GM21619 (cell line): ENCODE measurements around the gene TNFRSF8.
"Not testable (repeated sequence)": the region's sequence is repeated elsewhere in the genome, so short reads cannot be mapped to it uniquely, and the experiment has no call there.

Experiments used
- ATAC-seq: cut with Tn5 transposase; IDR thresholded peaks from one replicate; pipeline ENCODE4 v1.9.1; 2021; ENCODE audit not compliant: unreplicated experiment

TNFRSF8 gene

DNA sequence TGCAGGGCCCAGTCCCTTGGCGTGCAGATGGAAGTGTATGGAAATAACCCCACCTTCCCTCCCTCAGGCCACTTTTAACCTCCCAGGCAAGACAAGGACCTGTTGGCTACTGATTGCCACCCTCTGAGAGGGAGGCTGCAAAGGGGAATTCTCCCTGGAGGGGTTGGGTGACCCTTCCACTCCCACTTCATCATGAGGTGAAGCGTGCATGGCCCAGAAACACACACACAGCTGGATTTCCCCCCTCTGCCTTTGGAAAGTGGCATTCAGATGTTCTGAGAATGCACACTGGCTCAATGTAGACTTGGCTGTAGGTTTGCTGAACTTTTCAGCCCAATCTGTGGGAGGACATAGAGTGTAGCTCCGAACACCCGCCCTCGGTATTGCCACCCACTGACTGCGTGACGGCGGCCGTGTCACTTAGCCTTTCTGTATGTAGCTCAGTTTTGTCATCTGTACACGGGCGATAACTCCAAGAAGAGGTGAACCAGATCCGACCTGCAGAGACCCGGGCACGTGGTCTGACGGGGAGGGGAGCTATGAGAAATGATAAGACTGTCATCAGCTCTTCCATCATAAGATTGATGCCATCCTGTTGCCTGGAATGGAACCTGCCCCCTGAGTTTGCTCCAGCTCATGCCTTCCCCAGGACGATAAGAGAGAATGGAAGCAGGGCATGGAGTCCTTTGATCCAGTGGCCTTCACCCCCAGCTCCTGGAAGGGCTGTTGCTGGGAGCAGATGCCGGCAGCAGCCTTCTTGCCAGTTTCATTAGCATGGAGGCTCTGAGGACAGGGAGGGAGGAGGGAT lies 24.5 kb upstream of the TNFRSF8 start:
- ATAC-seq: no peak

- ATAC-seq: no peak
Measured at GRCh38 chr1:12039164-12039525, 24.0 kb upstream of the TNFRSF8 start.

GRCh38 chr1:12039824-12040456 lies 23.2 kb upstream of the TNFRSF8 start:
- peak; percentile 36 for ATAC-seq

GRCh38 chr1:12040457-12041051 lies 22.5 kb upstream of the TNFRSF8 start:
- ATAC-seq: peak; percentile 72

DNA sequence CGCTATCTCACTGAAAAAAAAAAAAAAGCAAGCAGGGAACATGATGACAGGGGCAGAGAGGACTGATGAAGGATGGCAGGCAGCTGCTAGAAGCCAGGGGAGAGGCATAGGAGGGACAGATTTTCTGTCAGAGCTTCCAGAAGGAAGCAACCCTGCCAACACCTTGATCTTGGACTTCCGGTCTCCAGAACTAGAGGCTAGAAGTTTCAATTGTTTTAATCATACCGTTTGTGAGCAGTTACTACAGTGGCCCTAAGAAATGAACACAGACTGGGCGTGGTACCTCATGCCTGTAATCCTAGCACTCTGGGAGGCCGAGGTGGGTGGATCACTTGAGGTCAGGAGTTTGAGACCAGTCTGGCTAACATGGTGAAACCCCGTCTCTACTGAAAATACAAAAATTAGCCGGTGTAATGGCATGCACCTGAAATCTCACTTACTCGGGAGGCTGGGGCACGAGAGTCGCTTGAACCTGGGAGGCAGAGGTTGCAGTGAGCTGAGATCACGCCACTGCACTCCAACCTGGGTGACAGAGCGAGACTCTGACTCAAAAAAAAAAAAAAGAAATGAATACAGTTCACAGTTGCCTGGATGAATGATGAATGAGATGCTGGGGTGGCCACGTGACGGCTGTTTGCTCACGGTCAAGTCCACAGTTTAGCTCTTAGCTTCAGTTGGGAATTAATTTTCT lies 18.8 kb upstream of the TNFRSF8 start:
- not testable (repeated sequence) for ATAC-seq

DNA sequence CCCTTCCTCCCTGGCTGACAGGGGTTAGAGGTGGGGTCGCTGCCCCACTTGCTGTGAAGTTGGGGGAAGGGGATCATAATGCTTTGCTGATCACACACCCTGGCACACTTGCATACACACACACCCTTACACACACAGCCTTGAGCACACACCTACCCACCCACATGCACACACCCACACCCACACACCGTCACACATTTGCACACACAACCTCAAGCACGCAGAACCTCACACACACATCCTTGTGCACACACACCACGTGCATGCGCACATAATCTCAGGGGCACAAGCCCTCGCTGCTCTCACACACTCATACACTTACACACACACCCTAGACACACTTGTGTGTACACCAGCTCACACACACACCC lies 16.4 kb upstream of the TNFRSF8 start:
- no peak for ATAC-seq

DNA sequence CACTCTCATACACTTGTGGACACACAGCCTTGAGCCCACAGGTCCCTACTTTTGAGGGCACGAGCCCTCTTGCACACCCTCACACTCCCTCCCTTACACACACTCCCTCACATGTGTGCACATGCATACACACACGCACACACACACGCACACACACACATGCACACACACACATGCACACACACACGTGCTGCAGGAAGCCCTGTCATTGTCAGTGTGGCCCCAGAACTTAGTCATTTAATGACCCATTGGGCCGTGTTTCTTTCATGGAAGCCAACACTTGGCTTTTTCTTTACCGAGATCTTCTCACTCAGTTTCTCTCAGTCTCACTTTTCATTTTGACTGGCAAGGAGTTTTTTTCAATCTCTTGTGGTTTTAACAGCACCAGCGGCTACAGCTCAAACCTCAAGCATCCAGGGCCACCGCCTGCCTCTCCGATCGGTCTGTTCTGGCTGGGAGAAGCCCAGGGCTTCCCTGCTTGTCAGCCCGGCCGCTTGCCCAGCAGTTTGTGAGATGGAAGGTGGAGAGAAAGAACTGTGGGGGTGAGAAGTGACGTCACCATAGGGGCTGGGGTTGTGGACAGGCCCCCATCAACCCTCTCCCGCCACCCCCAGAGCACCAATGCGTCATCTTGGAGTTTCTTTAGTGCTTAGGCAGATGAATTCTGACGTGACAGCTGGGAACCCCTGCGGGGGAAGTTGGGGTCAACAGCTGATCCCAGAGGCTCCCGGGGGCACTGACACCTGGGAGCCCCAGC lies 15.8 kb upstream of the TNFRSF8 start:
- peak; percentile 34 for ATAC-seq

- no peak for ATAC-seq
Measured at GRCh38 chr1:12048372-12048771, 14.7 kb upstream of the TNFRSF8 start.

DNA sequence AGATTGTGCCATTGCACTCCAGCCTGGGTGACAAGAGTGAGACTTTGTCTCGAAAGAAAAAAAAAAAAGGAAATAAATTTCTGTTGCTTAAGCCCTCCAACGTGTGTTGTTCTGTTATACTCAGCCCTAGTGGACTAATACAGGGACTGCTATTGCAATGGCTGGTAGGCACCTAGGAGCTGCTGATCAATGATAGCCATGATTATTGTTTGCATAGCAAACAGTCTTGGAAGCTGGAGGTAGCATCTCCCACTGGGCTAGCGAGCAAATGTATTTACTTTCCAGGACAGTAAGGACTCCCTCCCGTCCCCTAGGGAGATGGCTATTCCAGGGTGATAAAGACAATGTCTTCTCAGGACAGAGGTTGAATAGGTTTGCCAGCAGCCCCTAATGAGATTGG lies 13.5 kb upstream of the TNFRSF8 start:
- no peak for ATAC-seq

- ATAC-seq: no peak
Measured at GRCh38 chr1:12051361-12051760, 11.7 kb upstream of the TNFRSF8 start.

DNA sequence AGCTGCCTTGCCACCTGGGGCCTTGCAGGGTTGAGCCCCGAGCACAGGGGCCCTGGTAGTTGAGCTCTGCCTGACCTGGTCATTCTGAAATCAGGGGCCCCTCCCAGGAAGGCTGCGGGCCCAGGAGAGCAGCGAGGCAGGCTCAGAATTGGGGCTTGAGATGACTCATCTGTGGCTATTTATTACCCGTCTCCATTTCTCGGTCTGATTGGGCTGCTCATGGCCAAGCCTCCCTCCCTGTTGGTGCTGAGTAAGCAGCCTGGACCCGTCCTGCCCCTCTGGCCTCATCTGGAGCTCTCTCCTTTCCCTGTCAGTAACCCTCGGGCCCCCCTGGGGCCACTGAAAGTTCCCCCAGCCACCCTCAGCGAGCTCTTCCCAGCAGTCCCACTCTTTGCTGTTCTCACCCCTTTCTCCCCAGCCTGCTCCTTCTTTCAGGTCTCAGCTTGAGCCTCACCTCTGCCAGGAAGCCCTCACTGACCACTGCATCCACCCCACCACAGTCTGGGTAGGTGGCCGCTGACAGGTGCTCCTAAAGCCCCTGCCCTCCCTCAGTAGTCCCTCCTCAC lies 11.0 kb upstream of the TNFRSF8 start:
- peak; percentile 66 for ATAC-seq

DNA sequence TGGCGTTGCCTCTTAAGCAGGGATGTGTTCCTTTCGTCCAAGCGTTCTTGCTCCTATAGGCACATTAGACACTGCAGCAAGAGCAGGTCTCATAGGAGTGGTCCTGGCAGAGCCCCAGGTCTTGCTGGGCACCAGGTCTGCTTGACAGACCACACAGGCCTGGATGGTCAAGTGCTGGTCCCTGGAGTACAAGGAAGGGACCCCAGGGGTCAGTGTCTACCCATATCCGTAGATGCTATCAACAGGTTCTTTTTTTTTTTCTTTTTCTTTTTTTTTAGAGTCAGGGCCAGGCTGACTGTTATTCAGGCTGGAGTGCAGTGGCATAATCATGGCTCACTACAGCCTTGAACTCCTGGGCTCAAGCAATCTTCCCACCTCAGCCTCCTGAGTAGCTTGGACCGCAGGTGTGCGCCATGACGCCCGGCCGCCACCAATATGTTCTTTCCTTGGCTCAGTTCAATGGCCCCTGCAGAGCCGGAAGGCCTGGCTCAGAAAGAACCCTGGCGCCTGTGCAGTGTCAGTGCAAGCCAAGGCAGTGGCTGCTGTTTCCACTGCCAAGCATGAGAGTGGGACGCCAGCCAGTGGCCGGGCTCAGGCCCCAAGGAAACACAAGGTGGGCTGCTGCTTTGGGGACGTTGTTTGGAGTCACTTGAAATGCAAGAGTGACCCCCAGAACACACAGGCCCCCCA lies 10.0 kb upstream of the TNFRSF8 start:
- no peak for ATAC-seq

DNA sequence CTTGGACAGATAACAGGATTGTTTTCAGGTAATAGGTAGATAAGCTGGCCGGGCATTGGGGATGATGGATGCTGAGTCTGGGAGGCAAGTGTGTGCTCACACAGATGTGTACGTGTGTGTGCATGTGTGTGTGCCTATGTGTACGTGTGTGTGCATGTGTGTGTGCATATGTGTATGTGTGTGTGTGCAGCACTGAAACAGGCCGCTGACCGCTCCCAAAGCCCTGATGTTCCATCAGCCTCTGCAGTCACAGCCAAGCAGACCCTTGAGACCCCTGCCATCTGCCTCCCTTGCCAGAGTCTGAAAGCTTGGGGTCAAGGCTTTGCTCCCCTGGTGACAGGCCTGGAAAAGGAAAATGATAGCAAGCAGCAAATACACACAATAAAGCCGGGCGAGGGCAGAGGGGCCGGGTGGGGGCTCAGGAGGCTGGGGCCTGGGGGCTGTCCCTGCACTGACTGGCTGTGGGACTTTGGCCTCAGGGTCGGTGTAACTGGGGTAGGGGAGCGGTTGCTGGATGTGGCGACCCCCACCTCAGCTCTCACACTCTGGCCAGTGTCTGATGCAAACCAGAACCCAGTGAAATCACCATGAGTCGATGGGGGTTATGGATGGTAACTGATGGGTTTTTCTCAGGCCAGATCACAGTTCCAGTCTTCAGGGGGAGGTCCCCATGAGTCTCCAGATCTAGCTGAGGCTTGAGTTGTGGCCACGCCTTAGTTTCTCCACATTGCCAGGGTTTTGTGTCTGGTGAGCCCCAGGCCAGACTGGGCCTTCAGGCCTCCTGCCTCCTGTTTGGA lies 9.2 kb upstream of the TNFRSF8 start:
- peak; percentile 20 for ATAC-seq

- no peak for ATAC-seq
Measured at GRCh38 chr1:12055259-12055658, 7.8 kb upstream of the TNFRSF8 start.

DNA sequence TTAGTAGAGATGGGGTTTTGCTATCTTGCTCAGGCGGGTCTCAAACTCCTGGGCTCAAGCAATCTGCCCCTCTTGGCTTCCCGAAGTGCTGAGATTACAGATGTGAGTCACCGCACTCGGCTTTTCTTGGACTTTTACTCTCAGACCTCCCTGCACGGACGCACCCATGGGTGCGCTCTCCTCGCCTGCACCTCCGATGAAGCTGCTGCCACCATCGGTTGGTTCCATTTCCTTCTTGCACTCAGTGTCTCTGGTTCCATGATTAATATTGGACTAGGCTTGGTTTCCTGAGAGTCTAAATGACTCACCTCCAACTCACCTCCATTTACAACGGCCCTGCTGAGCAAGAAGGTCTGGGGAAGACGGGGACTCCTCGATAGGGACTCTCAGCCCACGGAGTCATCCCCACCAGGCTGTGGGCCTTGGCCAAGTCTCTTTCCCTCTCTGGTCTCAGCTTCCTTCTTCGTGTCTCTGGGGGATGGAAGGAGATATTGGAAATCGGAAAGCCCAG lies 6.7 kb upstream of the TNFRSF8 start:
- ATAC-seq: no peak

DNA sequence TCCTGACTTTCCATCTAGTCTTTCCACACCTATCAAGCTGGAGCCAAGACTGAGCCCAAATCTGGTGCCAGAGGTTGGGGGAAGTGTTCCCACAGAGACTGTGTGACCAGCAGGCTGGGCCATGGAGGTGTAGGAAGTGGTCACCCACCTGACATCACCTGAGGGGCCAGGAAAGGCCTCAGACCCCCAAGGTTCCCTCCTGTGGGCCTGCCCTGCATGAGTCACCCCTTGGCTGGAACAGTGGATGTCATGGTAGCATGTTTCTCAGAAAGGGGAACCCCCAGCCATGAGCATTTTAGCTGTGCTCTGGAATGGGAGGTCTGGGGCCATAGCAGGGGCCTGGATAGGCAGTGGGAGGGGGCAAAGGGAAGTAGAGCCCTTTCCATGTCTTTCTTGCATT lies 5.7 kb upstream of the TNFRSF8 start:
- no peak for ATAC-seq

DNA sequence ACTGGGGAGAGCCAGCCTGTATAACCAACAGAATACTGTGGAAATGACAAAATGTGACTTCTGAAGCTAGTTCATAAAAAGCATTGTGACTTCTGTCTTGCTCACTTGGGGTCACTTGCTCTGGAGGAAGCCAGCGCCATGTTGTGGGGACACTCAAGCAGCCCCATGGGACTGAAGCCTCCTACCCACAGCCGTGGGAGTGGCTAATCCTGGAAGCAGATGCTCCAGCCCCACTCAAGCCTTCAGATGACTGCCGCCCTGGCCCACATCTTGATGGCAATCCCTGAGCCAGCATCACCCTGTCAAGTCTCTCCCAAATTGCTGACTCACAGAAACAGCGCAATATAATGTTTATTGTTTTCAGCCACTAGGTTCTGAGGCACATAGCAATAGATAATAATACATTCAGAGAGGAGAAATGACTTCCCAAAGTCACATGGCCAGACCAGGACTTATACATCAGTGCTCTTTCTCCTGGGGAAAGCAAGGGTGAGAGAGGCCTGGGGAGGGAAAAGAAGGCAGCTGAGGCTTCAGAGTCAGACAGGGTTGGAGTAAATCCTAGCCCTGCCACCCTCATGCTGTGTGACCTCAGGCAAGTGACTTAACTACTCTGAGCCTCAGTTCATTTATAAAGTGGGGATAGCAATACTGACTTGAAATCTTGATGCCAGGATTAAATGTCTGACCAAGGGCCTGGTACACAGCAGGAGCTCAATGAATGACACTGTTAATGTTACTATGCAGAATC lies 5.0 kb upstream of the TNFRSF8 start:
- ATAC-seq: no peak

DNA sequence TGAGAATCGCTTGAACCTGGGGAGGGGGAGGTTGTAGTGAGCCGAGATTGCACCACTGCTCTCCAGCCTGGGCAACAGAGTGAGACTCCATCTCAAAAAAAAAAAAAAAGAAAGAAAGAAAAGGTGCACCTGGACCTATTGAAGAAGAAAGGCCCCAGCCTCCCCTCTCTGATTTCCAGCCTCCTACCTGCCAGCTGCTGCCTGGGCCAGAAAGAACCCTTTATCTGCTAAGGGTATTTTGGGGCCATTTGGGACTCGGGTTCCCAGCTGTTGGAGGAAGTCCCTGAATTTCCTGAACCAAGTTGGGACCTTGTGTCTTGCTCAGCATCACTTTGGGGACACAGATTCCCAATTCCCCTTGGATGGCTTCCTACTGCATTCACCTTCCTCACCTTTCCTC lies 3.9 kb upstream of the TNFRSF8 start:
- no peak for ATAC-seq
